Epithelial cell of proximal tubule (primary cell): ENCODE measurements around the gene METTL16. TPM values are rescaled to one million over a fixed set of nuclear protein-coding genes. Genes with fewer than 3 reads are reported as not detected.

ENCODE experiments used
- DNase-seq: peaks from one replicate; pipeline ENCODE4 v3.0.0-alpha.2; 2011; ENCODE audit warnings: low read depth
- H3K4me3 ChIP-seq: 2 replicates; pipeline ENCODE4 v1.5.1; 2011; ENCODE audit warnings: low read depth, mild to moderate bottlenecking, low read length
- CTCF ChIP-seq: conservative IDR thresholded peaks from 2 replicates; pipeline ENCODE4 v1.5.1; 2012; ENCODE audit warnings: low read depth, mild to moderate bottlenecking, low read length
- total RNA-seq: library from RNA; depleted of rRNA; stranded (reverse); fragments of >200 nt; gene quantifications from 2 replicates; pipeline ENCODE4 v1.2.3, GENCODE V29; 2015

Gene METTL16
- total RNA-seq, 1 donor from 2014 or later = 18.0 TPM

- TF ChIP-seq CTCF = no peak
- DNase-seq = no peak
- H3K4me3 ChIP-seq = no peak overlapping the region
These were observed 83.8 kb downstream of the METTL16 start for GRCh38 chr17:2427910-2428309.

GRCh38 chr17:2427215-2427614 lies 84.5 kb downstream of the METTL16 start:
- TF ChIP-seq CTCF = no peak
- H3K4me3 ChIP-seq = no peak overlapping the region
- no peak for DNase-seq

GRCh38 chr17:2423271-2423670 lies 88.4 kb downstream of the METTL16 start:
- no peak overlapping the region for H3K4me3 ChIP-seq
- DNase-seq = no peak
- TF ChIP-seq CTCF = no peak

GRCh38 chr17:2421315-2422147 lies 90.2 kb downstream of the METTL16 start:
- DNase-seq = no peak
- TF ChIP-seq CTCF = peak; percentile 40
- H3K4me3 ChIP-seq = no peak overlapping the region

GRCh38 chr17:2420176-2420575 lies 91.5 kb downstream of the METTL16 start:
- TF ChIP-seq CTCF = no peak
- H3K4me3 ChIP-seq = no peak overlapping the region
- DNase-seq = no peak

GRCh38 chr17:2419486-2419885 lies 92.2 kb downstream of the METTL16 start:
- no peak for DNase-seq
- H3K4me3 ChIP-seq = no peak overlapping the region
- no peak for TF ChIP-seq CTCF

- H3K4me3 ChIP-seq = no peak overlapping the region
- no peak for TF ChIP-seq CTCF
- no peak for DNase-seq
These were observed 93.1 kb downstream of the METTL16 start for GRCh38 chr17:2418572-2418971.
